H4 (cell line): ENCODE data around the gene DOC2B. TPM values are rescaled to one million over a fixed set of nuclear protein-coding genes. Genes with fewer than 3 reads are reported as not detected.
"Not testable (repeated sequence)": the region's sequence is repeated elsewhere in the genome, so short reads cannot be mapped to it uniquely, and the experiment has no call there.

Experiments used
- DNase-seq: peaks from one replicate; pipeline ENCODE4 v3.0.0-alpha.2; 2015; ENCODE audit warnings: low spot score
- total RNA-seq: library from RNA; depleted of rRNA; stranded (reverse); fragments of >200 nt; shearing (Covaris generic); gene quantifications from 2 replicates; pipeline ENCODE4 v1.2.3, GENCODE V29; 2014

Gene DOC2B
- total RNA-seq, 1 experiment from 2014 or later: not detected

- no peak for DNase-seq
These were observed 11.4 kb upstream of the DOC2B start for GRCh38 chr17:192666-193425.

- no peak for DNase-seq
These were observed 8.0 kb upstream of the DOC2B start for GRCh38 chr17:189444-189843.

- DNase-seq: no peak
These were observed 5.7 kb upstream of the DOC2B start for GRCh38 chr17:187130-187529.

- no peak for DNase-seq
These were observed 4.1 kb upstream of the DOC2B start for GRCh38 chr17:185445-186138.

- DNase-seq: no peak
These were observed 1.6 kb upstream of the DOC2B start for GRCh38 chr17:183021-183420.

- DNase-seq: no peak
These were observed 751 bp upstream of the DOC2B start for GRCh38 chr17:182050-182751.

GRCh38 chr17:180381-181244, 837 bp downstream of the DOC2B start:
- DNase-seq: no peak

GRCh38 chr17:179781-180380, 1.6 kb downstream of the DOC2B start:
- DNase-seq: no peak

- DNase-seq: no peak
These were observed 2.4 kb downstream of the DOC2B start for GRCh38 chr17:179066-179432.

GRCh38 chr17:178292-179065, 3.0 kb downstream of the DOC2B start:
- no peak for DNase-seq

- no peak for DNase-seq
These were observed 3.7 kb downstream of the DOC2B start for GRCh38 chr17:177762-178161.

GRCh38 chr17:177155-177554, 4.3 kb downstream of the DOC2B start:
- no peak for DNase-seq

- no peak for DNase-seq
These were observed 8.1 kb downstream of the DOC2B start for GRCh38 chr17:173166-173911.

GRCh38 chr17:172401-172800, 9.0 kb downstream of the DOC2B start:
- no peak for DNase-seq

GRCh38 chr17:171871-172270, 9.6 kb downstream of the DOC2B start:
- no peak for DNase-seq

GRCh38 chr17:170130-170670, 11.2 kb downstream of the DOC2B start:
- DNase-seq: no peak

- not testable (repeated sequence) for DNase-seq
These were observed 12.8 kb downstream of the DOC2B start for GRCh38 chr17:168614-169013.

- DNase-seq: no peak
These were observed 15.5 kb downstream of the DOC2B start for GRCh38 chr17:165939-166338.
